OCI-LY1 (cell line): ENCODE measurements around the gene TMEM158.

ENCODE experiments used
- H2AFZ ChIP-seq: fragments of 200-600 bp; sonication (generic), shearing (Covaris generic); 2 replicates; pipeline ENCODE4 v1.6.0; 2014; ENCODE audit warnings: antibody characterized with exemption, mild to moderate bottlenecking, low read length
- H3F3A ChIP-seq: fragments of 200-600 bp; sonication (generic), shearing (Covaris generic); 2 replicates; pipeline ENCODE4 v1.6.0; 2014; ENCODE audit warnings: mild to moderate bottlenecking, antibody characterized with exemption, low read length, moderate library complexity; ENCODE audit not compliant: insufficient read depth
- H3K27ac ChIP-seq: fragments of 200-600 bp; sonication (generic); 2 replicates; pipeline ENCODE4 v1.5.1; 2014; ENCODE audit warnings: low read length, mixed run types, mild to moderate bottlenecking, low read depth; ENCODE audit not compliant: poor library complexity, severe bottlenecking
- H3K27me3 ChIP-seq: fragments of 200-600 bp; sonication (generic); 2 replicates; pipeline ENCODE4 v1.6.0; 2014; ENCODE audit warnings: antibody characterized with exemption, mild to moderate bottlenecking, low read length, moderate library complexity; ENCODE audit not compliant: insufficient read depth
- H3K36me3 ChIP-seq: fragments of 200-600 bp; sonication (generic); 2 replicates; pipeline ENCODE4 v1.6.1; 2014; ENCODE audit warnings: mild to moderate bottlenecking, antibody characterized with exemption, low read length, moderate library complexity, mixed read lengths; ENCODE audit not compliant: insufficient read depth
- H3K4me1 ChIP-seq: fragments of 200-600 bp; sonication (generic); 2 replicates; pipeline ENCODE4 v1.5.1; 2014; ENCODE audit warnings: mild to moderate bottlenecking, low read length, moderate library complexity; ENCODE audit not compliant: insufficient read depth, severe bottlenecking
- H3K4me2 ChIP-seq: fragments of 200-600 bp; sonication (generic), shearing (Covaris generic); 2 replicates; pipeline ENCODE4 v1.6.1; 2014; ENCODE audit warnings: low read length
- H3K4me3 ChIP-seq: fragments of 200-600 bp; sonication (generic); 2 replicates; pipeline ENCODE4 v1.5.1; 2014; ENCODE audit warnings: low read length, low read depth, mild to moderate bottlenecking, mixed read lengths; ENCODE audit not compliant: poor library complexity, severe bottlenecking
- H3K79me2 ChIP-seq: fragments of 200-600 bp; shearing (Covaris generic); 2 replicates; pipeline ENCODE4 v1.6.1; 2016; ENCODE audit warnings: mixed run types, low read length, mixed read lengths; ENCODE audit not compliant: insufficient read depth
- H3K9ac ChIP-seq: fragments of 200-600 bp; sonication (generic), shearing (Covaris generic); 2 replicates; pipeline ENCODE4 v1.6.1; 2014; ENCODE audit warnings: mild to moderate bottlenecking, low read length, mixed read lengths
- H3K9me2 ChIP-seq: fragments of 200-600 bp; sonication (generic), shearing (Covaris generic); 2 replicates; pipeline ENCODE4 v1.6.1; 2014; ENCODE audit warnings: low read depth, mild to moderate bottlenecking, low read length, mixed read lengths
- H3K9me3 ChIP-seq: fragments of 200-600 bp; shearing (Covaris generic); 2 replicates; pipeline ENCODE4 v1.6.1; 2014; ENCODE audit warnings: low read length, mixed read lengths
- H4K20me1 ChIP-seq: fragments of 200-600 bp; sonication (generic), shearing (Covaris generic); 2 replicates; pipeline ENCODE4 v1.6.0; 2016; ENCODE audit warnings: mild to moderate bottlenecking, low read length; ENCODE audit not compliant: insufficient read depth
- EZH2 ChIP-seq: fragments of 200-600 bp; sonication (generic), shearing (Covaris generic); IDR thresholded peaks from 2 replicates; pipeline ENCODE4 v1.8.0; 2017; ENCODE audit warnings: borderline replicate concordance, mixed run types, mild to moderate bottlenecking, antibody characterized with exemption, low read length, moderate library complexity, mixed read lengths
- TF ChIP-seq, protein P1 (sequence below): fragments of 200-600 bp; sonication (generic), shearing (Covaris generic); IDR thresholded peaks from 2 replicates; pipeline ENCODE4 v1.5.1; 2017; ENCODE audit warnings: mild to moderate bottlenecking, antibody characterized with exemption, low read length, moderate library complexity, mixed read lengths

TMEM158 gene

DNA sequence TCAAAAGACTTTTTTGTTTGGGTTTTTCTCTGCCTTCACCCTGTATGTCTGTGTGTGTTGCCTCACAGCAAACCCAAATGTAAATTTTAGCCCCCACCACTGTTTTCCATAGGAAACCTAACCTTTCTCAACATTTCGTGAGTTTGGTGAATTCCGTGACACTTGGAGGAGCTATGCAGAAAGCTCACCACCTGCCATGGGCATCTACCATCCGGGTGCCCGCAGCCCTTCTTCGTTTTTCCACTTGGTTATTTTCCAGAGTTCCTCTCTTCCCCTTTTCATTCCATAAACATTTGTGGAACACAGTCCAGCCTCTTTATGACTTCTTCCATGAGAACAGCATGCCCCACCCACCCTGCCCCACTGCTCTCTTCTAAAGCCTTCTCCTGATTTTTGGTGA is 31.3 kb downstream of the TMEM158 start:
- Histone ChIP-seq H4K20me1 (no peaks in the 10 kb centered on the region), H3K9ac (no peak overlapping the region), H2AFZ (no peak overlapping the region), H3K27me3 (no peaks in the 10 kb centered on the region), H3K9me3 (no peaks in the 10 kb centered on the region), H3K36me3 (no peaks in the 10 kb centered on the region), H3F3A (no peaks in the 10 kb centered on the region), H3K27ac (no peak overlapping the region), H3K4me2 (no peak overlapping the region), H3K79me2 (no peaks in the 10 kb centered on the region), H3K4me3 (no peak overlapping the region), H3K9me2 (no peaks in the 10 kb centered on the region), H3K4me1 (no peaks in the 10 kb centered on the region)
- TF ChIP-seq, protein P1, sequence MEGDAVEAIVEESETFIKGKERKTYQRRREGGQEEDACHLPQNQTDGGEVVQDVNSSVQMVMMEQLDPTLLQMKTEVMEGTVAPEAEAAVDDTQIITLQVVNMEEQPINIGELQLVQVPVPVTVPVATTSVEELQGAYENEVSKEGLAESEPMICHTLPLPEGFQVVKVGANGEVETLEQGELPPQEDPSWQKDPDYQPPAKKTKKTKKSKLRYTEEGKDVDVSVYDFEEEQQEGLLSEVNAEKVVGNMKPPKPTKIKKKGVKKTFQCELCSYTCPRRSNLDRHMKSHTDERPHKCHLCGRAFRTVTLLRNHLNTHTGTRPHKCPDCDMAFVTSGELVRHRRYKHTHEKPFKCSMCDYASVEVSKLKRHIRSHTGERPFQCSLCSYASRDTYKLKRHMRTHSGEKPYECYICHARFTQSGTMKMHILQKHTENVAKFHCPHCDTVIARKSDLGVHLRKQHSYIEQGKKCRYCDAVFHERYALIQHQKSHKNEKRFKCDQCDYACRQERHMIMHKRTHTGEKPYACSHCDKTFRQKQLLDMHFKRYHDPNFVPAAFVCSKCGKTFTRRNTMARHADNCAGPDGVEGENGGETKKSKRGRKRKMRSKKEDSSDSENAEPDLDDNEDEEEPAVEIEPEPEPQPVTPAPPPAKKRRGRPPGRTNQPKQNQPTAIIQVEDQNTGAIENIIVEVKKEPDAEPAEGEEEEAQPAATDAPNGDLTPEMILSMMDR = no peak
- TF ChIP-seq EZH2 = no peak

DNA sequence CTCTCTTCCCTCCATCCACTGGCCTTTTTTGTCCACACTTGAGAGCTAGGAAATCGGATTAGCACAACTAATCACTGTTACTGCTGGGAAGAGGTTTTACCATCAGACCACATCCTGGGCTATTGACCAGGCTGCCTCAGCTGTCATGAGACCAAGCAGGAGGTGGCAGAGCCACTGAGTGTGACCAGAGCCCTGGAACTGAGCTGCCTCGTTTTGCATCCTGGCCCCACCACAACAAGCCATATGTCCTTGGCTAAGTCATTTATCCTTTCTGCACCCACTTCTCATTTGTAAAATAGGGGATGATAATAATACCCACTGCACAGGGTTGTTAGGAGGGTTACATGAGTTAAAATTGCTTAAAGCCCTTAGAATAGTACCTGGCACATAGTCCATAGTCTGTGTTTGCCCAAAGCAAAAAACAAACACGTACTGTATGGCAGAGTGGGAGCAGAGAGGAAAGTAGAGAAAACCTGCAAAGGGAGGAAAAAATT is 34.1 kb downstream of the TMEM158 start:
- no peak overlapping the region for H3K4me2 ChIP-seq
- H2AFZ ChIP-seq = no peak overlapping the region
- TF ChIP-seq, protein P1 = no peak
- TF ChIP-seq EZH2 = no peak
- no peak overlapping the region for H3K4me3 ChIP-seq
- H3K27me3 ChIP-seq = no peaks in the 10 kb centered on the region
- H3K79me2 ChIP-seq = no peaks in the 10 kb centered on the region
- H3K9me3 ChIP-seq = no peaks in the 10 kb centered on the region
- H3F3A ChIP-seq = no peaks in the 10 kb centered on the region
- H4K20me1 ChIP-seq = no peaks in the 10 kb centered on the region
- no peak overlapping the region for H3K9ac ChIP-seq
- no peak overlapping the region for H3K27ac ChIP-seq
- H3K9me2 ChIP-seq = no peaks in the 10 kb centered on the region
- H3K4me1 ChIP-seq = no peaks in the 10 kb centered on the region
- no peaks in the 10 kb centered on the region for H3K36me3 ChIP-seq

DNA sequence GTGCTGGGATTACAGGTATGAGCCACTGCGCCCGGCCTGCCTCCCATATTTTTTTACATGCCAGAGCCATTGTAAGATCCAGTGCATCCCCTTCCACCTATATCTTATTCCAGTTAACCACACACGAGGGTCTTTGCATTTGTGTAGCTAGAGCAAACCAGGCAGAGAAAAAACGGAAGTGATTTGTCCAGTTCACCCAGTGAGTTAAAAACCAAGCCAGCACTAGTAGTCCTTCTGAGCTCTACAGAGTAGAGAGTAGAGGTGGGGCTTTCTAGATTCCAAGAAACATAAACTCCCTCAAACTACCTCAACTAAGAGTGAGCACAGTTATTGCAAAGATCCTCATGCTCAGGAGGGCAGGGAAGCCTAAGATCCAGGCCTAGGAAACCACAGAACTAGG is 34.7 kb downstream of the TMEM158 start:
- no peaks in the 10 kb centered on the region for H3K27me3 ChIP-seq
- H3K4me3 ChIP-seq = no peak overlapping the region
- H4K20me1 ChIP-seq = no peaks in the 10 kb centered on the region
- no peak overlapping the region for H3K4me2 ChIP-seq
- no peaks in the 10 kb centered on the region for H3K36me3 ChIP-seq
- no peaks in the 10 kb centered on the region for H3K9me3 ChIP-seq
- H3F3A ChIP-seq = no peaks in the 10 kb centered on the region
- H3K9me2 ChIP-seq = no peaks in the 10 kb centered on the region
- H3K27ac ChIP-seq = no peak overlapping the region
- no peak for TF ChIP-seq EZH2
- TF ChIP-seq, protein P1 = no peak
- no peaks in the 10 kb centered on the region for H3K79me2 ChIP-seq
- no peak overlapping the region for H3K9ac ChIP-seq
- H3K4me1 ChIP-seq = no peaks in the 10 kb centered on the region
- no peak overlapping the region for H2AFZ ChIP-seq
